PC-9 (cell line): Measurements from ENCODE around the gene TAL1.

Experiments used
- CTCF ChIP-seq: fragments of 200-600 bp; sonication (generic); conservative IDR thresholded peaks from 2 replicates; pipeline ENCODE4 v1.6.1; 2017; ENCODE audit warnings: mixed run types, antibody characterized with exemption, mild to moderate bottlenecking, moderate library complexity
- EZH2 ChIP-seq: fragments of 200-600 bp; sonication (generic); IDR thresholded peaks from 2 replicates; pipeline ENCODE4 v1.8.0; 2017; ENCODE audit warnings: antibody characterized with exemption, low read depth

- no peak for TF ChIP-seq CTCF
- TF ChIP-seq EZH2 = no peak
Observed at GRCh38 chr1:47241114-47242113, 9.4 kb upstream of the TAL1 start.
